PFSK-1 (cell line): ENCODE results near the gene COMT.

Experiments
- POLR2AphosphoS5 ChIP-seq: IDR thresholded peaks from 2 replicates; pipeline ENCODE4 v1.6.1; 2012; ENCODE audit warnings: low read depth, mild to moderate bottlenecking, control low read depth, low read length, moderate library complexity
- REST ChIP-seq, 2 experiments: IDR thresholded peaks; 2 replicates each; pipeline versions ENCODE4 v1.6.1 to v1.8.0; 2011 to 2012; ENCODE audit warnings: low read depth in 2 of 2, low read length in 2 of 2, control low read depth in 1 of 2, inconsistent platforms in 1 of 2, mild to moderate bottlenecking in 1 of 2, moderate library complexity in 1 of 2; ENCODE audit not compliant: insufficient read depth in 1 of 2
- SIN3A ChIP-seq: IDR thresholded peaks from 2 replicates; pipeline ENCODE4 v1.6.1; 2012; ENCODE audit warnings: mild to moderate bottlenecking, low read length, moderate library complexity, borderline replicate concordance; ENCODE audit not compliant: insufficient read depth
- TAF1 ChIP-seq: IDR thresholded peaks from 2 replicates; pipeline ENCODE4 v1.6.1; 2012; ENCODE audit warnings: low read length, control low read depth, borderline replicate concordance; ENCODE audit not compliant: insufficient read depth

DNA sequence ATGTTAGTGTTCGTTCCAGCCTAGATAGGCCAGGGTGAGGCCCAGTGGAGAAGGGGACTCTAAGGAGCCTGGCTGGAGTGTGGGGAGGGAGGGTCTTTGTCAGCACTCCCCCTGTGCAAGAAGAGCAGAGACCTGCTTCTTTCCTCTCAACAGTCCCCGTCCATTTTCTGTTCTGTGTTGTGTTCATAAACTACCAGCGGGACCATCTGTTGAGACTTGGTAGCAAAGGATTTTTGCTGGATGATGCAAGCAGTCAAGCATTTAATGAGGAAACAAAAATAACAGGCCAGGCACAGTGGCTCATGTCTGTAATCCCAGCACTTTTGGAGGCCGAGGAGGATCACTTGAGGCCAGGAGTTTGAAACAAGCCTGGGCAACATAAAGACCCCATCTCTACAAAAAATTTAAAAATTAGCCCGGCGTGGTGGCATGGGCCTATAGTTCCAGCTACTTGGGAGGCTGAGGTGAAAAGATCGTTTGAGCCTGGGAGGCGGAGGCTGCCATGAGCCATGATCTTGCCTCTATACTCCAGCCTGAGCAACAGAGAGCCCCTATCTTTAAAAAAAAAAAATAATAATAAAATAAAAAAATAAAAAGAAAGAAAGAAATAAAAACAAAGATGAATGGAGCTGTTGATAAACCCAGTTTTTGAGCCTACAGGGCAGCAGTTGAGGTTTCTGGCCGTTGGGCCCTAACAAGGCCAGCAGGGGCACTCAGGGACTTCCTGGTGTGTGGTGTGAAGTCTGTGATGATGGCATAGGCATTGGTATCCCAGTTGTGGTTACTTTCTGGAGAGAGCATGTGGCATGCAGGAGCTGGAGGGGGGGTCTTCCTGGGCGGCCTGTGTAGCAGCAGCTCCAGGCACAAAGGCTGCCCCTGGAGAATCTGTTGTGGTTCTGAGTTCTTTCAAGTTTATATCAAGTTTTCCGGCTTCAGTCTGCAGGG is 1.8 kb downstream of the COMT start:
- no peak for TF ChIP-seq POLR2AphosphoS5
- no peak for TF ChIP-seq SIN3A
- TF ChIP-seq REST (IDR thresholded peaks at IDR 0.05; ENCODE audit: insufficient read depth in 1 of 2, low read depth in 2 of 2, low read length in 2 of 2) = no peak
- no peak for TF ChIP-seq TAF1
